ENCODE measurements around the gene IFT52.

Gene IFT52

GRCh38 chr20:43544501-43544900 lies 46.2 kb upstream of the IFT52 start:
- Mint-ChIP-seq H3K27ac (no peak overlapping the region), H3K9me3 (peaks cover 15% of the 10 kb centered on the region), H3K4me1 (no peaks in the 10 kb centered on the region), H3K4me3 (no peak overlapping the region), H3K27me3 (ENCODE audit: low read depth) (peaks cover 5% of the 10 kb centered on the region), H3K36me3 (ENCODE audit: low read depth) (peaks cover 45% of the 10 kb centered on the region)
- TF ChIP-seq CTCF (IDR thresholded peaks at IDR 0.05; ENCODE audit: unreplicated experiment in 3 of 3): no peak

- no peak for TF ChIP-seq CTCF (IDR thresholded peaks at IDR 0.05; ENCODE audit: unreplicated experiment in 3 of 3)
- Mint-ChIP-seq H3K27ac (no peak overlapping the region), H3K27me3 (ENCODE audit: low read depth) (peaks cover 5% of the 10 kb centered on the region), H3K36me3 (ENCODE audit: low read depth) (peaks cover 45% of the 10 kb centered on the region), H3K4me3 (no peak overlapping the region), H3K4me1 (no peaks in the 10 kb centered on the region), H3K9me3 (peaks cover 15% of the 10 kb centered on the region)
Measured at GRCh38 chr20:43545837-43546578, 44.7 kb upstream of the IFT52 start.

- Mint-ChIP-seq H3K9me3 (peaks cover 15% of the 10 kb centered on the region), H3K27ac (no peak overlapping the region), H3K4me1 (no peaks in the 10 kb centered on the region), H3K4me3 (no peak overlapping the region), H3K27me3 (ENCODE audit: low read depth) (peaks cover 5% of the 10 kb centered on the region), H3K36me3 (ENCODE audit: low read depth) (peaks cover 37% of the 10 kb centered on the region)
- TF ChIP-seq CTCF (IDR thresholded peaks at IDR 0.05; ENCODE audit: unreplicated experiment in 3 of 3): no peak
Measured at GRCh38 chr20:43548273-43548880, 42.4 kb upstream of the IFT52 start.

- peaks cover 5% of the 10 kb centered on the region for H3K27me3 Mint-ChIP-seq (ENCODE audit: low read depth)
- no peak for TF ChIP-seq CTCF (IDR thresholded peaks at IDR 0.05; ENCODE audit: unreplicated experiment in 3 of 3)
- H3K9me3 Mint-ChIP-seq: peaks cover 15% of the 10 kb centered on the region
- H3K4me1 Mint-ChIP-seq: no peaks in the 10 kb centered on the region
- H3K36me3 Mint-ChIP-seq (ENCODE audit: low read depth): peaks cover 33% of the 10 kb centered on the region
- H3K4me3 Mint-ChIP-seq: no peak overlapping the region
- H3K27ac Mint-ChIP-seq: no peak overlapping the region
Measured at GRCh38 chr20:43549416-43550065, 41.2 kb upstream of the IFT52 start.

- Mint-ChIP-seq H3K36me3 (ENCODE audit: low read depth) (peaks cover 31% of the 10 kb centered on the region), H3K27me3 (ENCODE audit: low read depth) (peaks cover 5% of the 10 kb centered on the region), H3K4me3 (no peak overlapping the region), H3K27ac (no peak overlapping the region), H3K9me3 (peaks cover 15% of the 10 kb centered on the region), H3K4me1 (no peaks in the 10 kb centered on the region)
- no peak for TF ChIP-seq CTCF (IDR thresholded peaks at IDR 0.05; ENCODE audit: unreplicated experiment in 3 of 3)
Measured at GRCh38 chr20:43550456-43550855, 40.3 kb upstream of the IFT52 start.
